Activated CD4-positive, alpha-beta T cell treated with anti-CD3 and anti-CD28 coated beads for 1 hour (primary cell): ENCODE measurements around the gene BPIFB2.
"Not testable (repeated sequence)": the region's sequence is repeated elsewhere in the genome, so short reads cannot be mapped to it uniquely, and the experiment has no call there.

Experiments used
- DNase-seq: peaks from one replicate; pipeline ENCODE4 v3.0.0-alpha.2; 2020

The BPIFB2 gene

GRCh38 chr20:32970973-32971300 lies 36.6 kb upstream of the BPIFB2 start:
- DNase-seq, result no peak

GRCh38 chr20:32971703-32972161 lies 35.8 kb upstream of the BPIFB2 start:
- no peak for DNase-seq

- DNase-seq, result peak; percentile 66
These were observed 35.1 kb upstream of the BPIFB2 start for GRCh38 chr20:32972181-32973076.

GRCh38 chr20:32973077-32973717 lies 34.3 kb upstream of the BPIFB2 start:
- DNase-seq, result no peak

- not testable (repeated sequence) for DNase-seq
These were observed 33.1 kb upstream of the BPIFB2 start for GRCh38 chr20:32974204-32975064.

GRCh38 chr20:32975121-32975520 lies 32.4 kb upstream of the BPIFB2 start:
- DNase-seq, result not testable (repeated sequence)

- no peak for DNase-seq
These were observed 31.5 kb upstream of the BPIFB2 start for GRCh38 chr20:32975698-32976674.

- no peak for DNase-seq
These were observed 30.8 kb upstream of the BPIFB2 start for GRCh38 chr20:32976746-32977145.

GRCh38 chr20:32977281-32978008 lies 30.1 kb upstream of the BPIFB2 start:
- no peak for DNase-seq

- DNase-seq, result no peak
These were observed 29.5 kb upstream of the BPIFB2 start for GRCh38 chr20:32978009-32978335.

- no peak for DNase-seq
These were observed 28.1 kb upstream of the BPIFB2 start for GRCh38 chr20:32979201-32979998.

- no peak for DNase-seq
These were observed 27.2 kb upstream of the BPIFB2 start for GRCh38 chr20:32980131-32980941.

- DNase-seq, result no peak
These were observed 26.5 kb upstream of the BPIFB2 start for GRCh38 chr20:32980990-32981389.

GRCh38 chr20:32982617-32983458 lies 24.7 kb upstream of the BPIFB2 start:
- DNase-seq, result no peak

GRCh38 chr20:32983459-32984112 lies 23.9 kb upstream of the BPIFB2 start:
- DNase-seq, result no peak

- DNase-seq, result no peak
These were observed 23.3 kb upstream of the BPIFB2 start for GRCh38 chr20:32984196-32984595.

GRCh38 chr20:32984631-32985354 lies 22.7 kb upstream of the BPIFB2 start:
- DNase-seq, result no peak

GRCh38 chr20:32985596-32985995 lies 21.9 kb upstream of the BPIFB2 start:
- DNase-seq, result no peak
